HEK293T (cell line): ENCODE results near the gene CMAS.

Experiments
- ARNT ChIP-seq: fragments of 450-650 bp; IDR thresholded peaks from 2 replicates; pipeline ENCODE4 v1.6.1; 2017; ENCODE audit warnings: mild to moderate bottlenecking
- BHLHE40 ChIP-seq: fragments of 450-650 bp; IDR thresholded peaks from 2 replicates; pipeline ENCODE4 v1.6.1; 2016; ENCODE audit warnings: mild to moderate bottlenecking, moderate library complexity, borderline replicate concordance
- ELF4 ChIP-seq: fragments of 450-650 bp; IDR thresholded peaks from 2 replicates; pipeline ENCODE4 v1.6.1; 2017; ENCODE audit warnings: antibody characterized with exemption
- FOXM1 ChIP-seq: fragments of 450-650 bp; IDR thresholded peaks from 2 replicates; pipeline ENCODE4 v1.6.1; 2017; ENCODE audit warnings: mild to moderate bottlenecking, borderline replicate concordance
- HDGF ChIP-seq: fragments of 450-650 bp; IDR thresholded peaks from 2 replicates; pipeline ENCODE4 v1.6.1; 2017; ENCODE audit warnings: antibody characterized with exemption, borderline replicate concordance
- PKNOX1 ChIP-seq: fragments of 450-650 bp; IDR thresholded peaks from 2 replicates; pipeline ENCODE4 v1.6.1; 2016
- SUZ12 ChIP-seq: fragments of 450-650 bp; IDR thresholded peaks from 2 replicates; pipeline ENCODE4 v1.6.1; 2016; ENCODE audit warnings: mild to moderate bottlenecking

DNA sequence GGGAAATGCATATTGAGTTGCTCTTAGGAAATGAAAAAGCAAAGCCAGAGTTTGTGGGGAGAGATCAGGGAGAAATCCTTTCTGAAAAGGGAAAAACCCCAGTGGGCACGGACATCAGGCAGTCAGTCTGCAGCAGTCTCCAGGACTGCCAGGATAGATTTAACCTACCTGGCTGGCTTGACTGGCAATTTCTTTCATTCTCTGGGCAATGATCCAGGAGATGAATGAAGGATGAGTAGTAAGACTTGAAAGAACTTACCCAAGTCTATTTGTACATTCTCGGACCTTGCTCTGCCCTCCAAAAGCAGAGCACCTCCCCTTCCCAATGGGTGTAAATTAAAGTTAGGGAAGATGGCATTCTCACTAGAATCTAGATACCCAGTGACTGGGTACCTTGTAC lies 42.9 kb downstream of the CMAS start:
- TF ChIP-seq FOXM1 (no peak), SUZ12 (no peak), ARNT (no peak), BHLHE40 (no peak), ELF4 (no peak), PKNOX1 (no peak), HDGF (no peak)
